Measurements from ENCODE around the gene KLHL36.

Gene KLHL36

DNA sequence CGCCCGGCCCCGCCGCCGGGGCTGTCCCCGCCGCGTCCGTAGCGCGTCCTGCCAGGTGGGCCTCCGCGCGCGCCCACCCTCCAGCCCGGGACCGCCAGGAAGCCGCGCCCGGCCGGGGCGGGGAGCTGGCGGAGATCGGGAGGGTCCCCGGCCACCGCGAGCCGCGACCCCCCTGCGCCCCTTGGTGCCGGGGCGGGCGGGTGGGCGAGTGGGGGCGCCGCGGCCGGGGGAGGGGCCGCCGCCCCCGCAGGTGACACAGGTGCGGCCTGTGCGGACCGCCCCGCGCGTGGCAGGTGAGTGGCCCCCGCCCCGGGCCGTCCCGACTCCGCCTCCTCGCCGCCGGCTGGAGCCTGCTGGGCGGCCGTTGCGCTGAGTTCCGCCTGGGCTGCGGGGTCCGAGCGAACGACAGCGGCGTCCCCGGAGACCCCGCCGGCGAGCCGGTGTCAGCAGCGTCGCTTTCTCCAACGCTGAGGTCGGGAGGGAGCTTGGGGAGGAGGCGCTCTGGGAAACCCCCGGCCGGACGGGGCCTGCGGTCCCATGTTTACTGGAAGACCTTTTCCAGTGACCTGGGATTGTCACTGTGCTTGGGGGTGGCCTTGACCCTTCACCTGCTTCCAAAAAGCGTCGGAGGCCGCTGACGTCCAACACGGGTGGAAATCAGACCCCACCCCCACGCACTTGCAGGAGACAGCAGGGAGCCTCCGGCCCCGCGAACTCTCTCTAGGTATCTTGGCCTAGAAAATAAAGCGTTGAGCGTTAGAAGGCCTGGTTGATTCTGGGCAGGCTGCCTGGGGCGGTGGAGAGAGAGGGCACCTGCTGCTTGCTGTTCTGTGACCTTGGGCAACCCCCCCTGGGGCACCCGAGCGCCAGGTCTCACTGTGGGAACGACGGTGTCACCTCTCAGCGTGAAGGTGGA, 542 bp downstream of the KLHL36 start:
- DNase-seq = no peak

DNA sequence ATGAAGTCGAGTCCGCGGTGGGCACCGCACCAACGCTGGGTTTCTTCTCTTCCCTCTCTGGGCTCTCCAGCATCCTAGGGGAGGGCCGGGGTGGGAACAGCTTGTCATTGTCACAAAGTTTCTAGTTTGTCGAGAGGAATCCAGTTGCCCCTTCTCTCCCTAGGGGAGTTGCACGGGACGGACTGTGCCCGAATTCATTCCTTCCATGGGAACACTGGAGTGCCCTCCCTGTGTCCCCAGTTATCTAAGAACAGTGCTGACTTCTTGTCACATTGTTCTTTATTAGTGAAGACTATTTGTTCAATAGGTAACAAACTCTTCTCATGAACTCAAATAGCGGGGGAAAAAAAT, 1.2 kb downstream of the KLHL36 start:
- no peak for DNase-seq

DNA sequence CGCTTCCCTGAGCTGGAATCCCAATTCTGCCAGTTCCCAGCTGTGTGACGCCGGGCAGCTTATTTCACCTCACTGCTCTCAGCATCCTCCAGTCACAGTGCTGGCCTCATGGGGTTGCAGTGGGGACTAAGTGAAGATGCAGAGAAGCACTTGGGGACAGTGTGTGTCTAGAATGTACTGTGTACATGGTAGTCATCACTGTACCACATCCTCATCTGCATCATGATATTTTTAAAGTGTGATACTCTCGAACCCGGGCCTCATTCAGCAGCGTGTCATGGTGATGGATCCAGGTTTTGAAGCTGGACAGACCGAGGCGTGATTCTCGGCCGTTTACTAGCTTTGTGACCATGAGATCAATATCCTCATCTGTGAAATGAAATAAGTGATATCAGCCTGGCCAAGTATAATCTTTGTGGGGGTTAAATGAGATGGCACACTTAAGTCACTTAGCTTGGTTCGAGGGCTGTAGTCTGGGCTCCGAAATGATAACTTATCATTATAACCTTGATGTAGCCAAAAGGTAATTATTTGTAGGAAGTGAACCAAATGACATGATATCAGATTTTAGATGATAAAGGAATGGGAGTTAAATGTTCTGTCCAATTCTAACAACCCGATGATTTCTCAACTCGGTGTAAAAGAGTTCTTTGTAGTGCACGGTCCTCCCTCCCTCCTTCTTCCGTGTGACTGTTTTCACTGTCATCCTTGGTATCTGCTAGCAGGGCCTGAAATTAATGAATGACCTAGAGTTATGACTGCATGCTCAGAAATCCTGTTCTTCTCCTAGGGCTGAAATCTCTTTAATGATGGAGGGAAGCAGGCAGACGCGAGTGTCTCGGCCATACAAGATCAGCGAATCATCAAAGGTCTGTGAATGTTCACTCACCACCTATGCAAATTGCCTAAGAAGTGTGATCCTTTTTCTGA, 2.0 kb downstream of the KLHL36 start:
- no peak for DNase-seq

DNA sequence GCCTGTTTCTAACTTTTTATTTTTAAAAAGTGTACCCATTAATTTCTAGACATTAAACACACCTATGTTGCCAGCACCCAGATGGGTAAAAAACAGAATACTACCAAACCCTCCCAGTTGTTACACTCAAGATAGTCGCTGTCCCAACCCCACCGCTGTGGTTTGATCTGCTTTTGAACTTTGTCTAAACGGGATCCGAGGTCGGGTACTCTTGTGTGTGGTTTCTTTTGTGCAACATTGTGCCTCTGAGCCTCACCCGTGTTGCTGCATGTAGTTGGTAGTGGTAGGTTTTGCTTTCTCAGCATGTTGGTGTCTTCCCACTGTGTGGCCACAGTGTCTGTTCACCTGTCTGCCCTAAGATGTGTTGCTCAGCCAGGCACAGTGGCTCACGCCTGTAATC, 4.3 kb downstream of the KLHL36 start:
- no peak for DNase-seq

DNA sequence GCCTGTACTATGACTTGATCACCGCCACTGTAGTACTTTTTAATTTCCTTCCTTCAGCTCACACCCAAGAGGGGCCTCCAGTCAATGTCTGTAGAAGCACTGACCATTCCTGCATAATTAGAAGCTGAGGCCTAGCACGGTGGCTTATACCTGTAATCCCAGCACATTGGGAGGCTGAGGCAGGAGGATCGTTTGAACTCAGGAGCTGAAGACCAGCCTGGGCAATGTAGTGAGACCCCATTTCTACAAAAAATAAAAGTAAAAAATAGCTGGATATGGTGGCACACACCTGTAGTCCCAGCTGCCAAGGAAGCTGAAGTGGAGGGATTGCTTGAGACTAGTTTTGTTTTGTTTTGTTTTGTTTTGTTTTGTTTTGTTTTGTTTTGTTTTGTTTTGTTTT, 5.9 kb downstream of the KLHL36 start:
- DNase-seq = no peak

DNA sequence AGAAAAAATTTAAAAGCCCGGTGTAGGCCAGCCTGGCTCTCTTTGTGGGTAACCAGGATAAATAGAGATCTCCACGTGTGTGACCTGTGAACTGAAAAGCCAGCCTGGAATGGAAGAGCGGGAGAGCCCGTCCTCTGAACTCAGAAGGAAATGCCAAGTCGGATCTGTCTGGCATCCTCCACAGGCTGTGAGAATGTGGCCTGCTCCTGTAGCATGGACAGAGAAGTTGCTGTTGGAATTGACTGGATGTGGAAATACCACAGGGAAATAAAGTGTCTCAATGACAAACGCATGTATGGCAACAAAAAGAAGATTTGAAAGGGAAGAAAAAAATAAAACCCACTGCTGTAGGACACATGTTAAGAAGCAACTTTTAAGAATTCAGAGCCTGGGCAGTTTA, 6.7 kb downstream of the KLHL36 start:
- DNase-seq = no peak

DNA sequence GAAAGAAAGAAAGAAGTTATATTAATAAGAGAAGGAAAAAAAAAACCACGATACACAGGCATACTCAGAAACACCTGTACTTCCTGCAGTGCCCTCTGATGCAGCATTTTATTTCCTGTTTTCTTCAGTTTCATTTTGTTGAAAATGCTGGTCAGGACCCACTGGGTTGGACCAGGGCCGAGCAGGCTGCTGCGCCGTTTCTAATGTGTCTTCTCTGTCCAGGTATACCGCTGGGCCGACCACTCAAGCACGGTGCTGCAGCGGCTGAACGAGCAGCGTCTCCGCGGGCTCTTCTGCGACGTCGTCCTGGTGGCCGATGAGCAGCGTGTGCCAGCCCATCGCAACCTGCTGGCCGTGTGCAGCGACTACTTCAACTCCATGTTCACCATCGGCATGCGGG, 8.3 kb downstream of the KLHL36 start:
- no peak for DNase-seq

DNA sequence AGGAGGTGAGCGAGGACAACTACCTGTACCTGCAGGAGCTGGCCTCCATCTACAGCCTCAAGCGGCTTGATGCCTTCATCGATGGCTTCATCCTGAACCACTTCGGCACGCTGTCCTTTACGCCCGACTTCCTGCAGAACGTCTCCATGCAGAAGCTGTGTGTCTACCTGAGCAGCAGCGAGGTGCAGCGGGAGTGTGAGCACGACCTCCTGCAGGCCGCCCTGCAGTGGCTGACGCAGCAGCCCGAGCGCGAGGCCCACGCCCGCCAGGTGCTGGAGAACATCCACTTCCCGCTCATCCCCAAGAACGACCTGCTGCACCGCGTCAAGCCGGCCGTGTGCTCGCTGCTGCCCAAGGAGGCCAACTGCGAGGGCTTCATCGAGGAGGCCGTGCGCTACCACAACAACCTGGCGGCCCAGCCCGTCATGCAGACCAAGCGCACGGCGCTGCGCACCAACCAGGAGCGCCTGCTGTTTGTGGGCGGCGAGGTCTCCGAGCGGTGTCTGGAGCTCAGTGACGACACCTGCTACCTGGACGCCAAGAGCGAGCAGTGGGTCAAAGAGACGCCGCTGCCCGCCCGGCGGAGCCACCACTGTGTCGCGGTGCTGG, 9.0 kb downstream of the KLHL36 start:
- no peak for DNase-seq

DNA sequence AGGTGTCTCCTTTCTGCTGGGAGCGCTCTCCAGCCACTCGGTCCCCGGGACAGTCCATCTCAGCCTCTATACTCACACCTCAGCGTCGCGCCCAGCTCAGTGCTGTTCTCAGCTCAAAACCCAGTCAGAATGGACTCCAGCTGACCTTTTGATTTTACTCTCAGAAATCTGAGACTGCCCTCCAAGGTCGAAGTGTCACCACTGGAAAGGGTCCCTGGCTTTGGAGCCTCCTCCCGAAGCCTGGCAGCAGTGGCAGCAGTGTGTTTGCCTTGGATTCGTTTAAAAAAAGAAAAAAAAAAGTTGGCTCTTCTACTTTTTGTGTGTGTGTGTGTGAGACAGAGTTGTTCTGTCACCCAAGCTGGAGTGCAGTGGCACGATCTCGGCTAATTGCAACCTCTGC, 10.4 kb downstream of the KLHL36 start:
- no peak for DNase-seq

DNA sequence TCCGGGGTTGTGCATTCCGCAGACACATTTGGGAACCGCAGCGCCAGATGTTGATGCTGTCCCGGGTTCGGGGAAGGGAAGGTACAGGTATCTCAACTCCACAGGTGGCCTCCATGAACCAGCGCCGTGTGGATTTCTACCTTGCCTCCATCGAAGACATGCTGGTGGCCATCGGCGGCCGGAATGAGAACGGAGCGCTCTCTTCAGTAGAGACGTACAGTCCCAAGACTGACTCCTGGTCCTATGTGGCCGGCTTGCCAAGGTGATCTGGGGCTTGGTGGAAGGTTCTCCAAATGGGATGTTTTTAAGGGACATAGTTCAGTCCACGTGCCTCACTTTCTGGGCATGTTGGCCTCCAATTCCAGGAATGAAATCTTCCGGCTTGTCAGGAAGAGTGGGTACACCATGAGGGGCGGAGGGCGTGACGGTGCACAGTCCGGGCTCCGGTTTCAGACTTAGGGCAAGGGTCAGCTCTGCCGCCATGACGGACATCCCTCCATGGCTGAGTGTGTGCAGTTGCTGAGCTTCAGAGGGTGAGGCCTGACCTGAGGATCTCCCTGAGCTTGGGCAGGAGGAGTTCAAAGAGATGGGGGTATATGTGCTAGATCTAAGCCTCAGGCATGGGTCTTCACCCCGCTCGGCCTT, 11.5 kb downstream of the KLHL36 start:
- no peak for DNase-seq

DNA sequence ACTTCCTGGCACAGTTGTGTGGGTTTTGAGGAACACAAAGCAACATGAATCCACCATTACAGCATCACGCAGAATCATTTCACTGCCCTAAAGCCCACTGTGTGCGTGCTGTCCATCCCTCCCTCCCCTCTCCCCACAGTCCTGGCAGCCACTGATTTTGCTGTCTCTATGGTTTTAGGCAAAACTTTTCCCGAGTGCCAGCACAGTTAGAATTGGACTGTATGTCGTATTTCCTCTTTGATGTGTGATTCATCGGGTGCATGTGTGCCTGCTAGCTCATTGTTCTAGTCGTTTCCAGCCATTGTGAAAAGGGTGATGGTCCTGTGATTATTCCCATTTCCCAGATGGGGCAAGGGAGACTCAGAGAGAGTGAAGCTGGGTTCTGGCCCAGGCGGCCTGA, 12.7 kb downstream of the KLHL36 start:
- DNase-seq = no peak

DNA sequence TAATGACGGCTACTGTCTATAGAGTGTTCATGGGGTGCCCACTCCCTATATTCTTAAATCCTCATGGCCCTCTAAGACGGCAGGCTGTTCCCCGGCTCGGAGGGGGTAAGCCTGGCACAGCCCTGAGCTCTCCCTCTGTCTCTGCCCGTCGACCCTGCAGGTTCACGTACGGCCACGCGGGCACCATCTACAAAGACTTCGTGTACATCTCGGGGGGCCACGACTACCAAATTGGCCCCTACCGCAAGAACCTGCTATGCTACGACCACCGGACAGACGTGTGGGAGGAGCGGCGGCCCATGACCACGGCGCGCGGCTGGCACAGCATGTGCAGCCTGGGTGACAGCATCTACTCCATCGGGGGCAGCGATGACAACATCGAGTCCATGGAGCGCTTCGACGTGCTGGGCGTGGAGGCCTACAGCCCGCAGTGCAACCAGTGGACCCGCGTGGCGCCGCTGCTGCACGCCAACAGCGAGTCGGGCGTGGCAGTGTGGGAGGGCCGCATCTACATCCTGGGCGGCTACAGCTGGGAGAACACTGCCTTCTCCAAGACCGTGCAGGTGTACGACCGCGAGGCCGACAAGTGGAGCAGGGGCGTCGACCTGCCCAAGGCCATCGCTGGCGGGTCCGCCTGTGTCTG, 13.2 kb downstream of the KLHL36 start:
- DNase-seq = no peak

DNA sequence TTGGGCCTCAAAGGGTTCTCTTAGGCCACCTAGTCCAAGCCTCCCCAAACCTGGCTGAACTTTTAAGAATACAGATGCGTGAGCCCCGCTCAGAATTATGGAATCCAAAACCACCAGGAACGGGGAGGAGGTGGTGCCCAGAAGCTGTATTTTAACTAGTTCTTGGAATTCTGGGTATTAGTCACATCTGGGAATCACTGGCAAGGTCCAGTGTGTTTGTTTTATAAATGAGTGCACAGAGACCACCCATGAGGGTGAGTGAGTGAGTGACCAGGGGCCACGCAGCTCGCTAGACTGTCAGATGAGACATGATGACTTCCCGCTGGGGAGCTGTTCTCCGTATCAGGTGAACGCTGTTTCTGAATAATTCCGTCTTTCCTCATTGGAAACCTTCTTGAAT, 14.2 kb downstream of the KLHL36 start:
- no peak for DNase-seq

DNA sequence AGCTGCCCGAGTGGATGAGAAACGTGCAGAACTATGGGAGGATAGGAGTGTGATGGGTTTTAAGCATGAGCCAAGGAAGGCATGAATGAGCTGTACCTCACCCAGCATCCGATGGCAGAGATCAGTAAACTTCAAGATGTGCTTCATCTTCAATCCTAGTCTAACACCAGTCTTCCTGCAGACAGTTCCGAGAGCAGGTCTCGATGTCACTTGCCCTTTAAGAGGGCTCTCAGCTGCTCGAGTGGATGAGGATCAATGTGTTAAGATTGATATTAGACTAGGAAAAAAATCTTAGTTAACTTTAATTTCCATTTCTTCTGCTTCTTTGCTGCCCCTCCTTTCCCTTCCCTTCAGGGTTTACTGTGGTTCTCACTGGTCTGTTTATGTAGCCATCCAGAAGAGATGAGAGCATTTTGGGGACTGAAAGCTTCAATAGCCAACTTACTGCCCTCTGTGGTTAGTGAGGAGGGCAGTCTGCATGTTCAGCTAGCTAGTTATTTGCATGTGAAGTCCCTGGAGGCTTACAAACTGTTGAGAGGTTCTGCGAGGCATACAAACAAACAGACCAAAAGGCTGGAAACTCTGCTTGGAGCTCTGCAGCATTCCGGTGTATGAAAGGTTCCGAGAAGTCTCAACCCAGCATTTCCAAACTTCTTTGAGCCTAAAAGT, 15.3 kb downstream of the KLHL36 start:
- DNase-seq = no peak

DNA sequence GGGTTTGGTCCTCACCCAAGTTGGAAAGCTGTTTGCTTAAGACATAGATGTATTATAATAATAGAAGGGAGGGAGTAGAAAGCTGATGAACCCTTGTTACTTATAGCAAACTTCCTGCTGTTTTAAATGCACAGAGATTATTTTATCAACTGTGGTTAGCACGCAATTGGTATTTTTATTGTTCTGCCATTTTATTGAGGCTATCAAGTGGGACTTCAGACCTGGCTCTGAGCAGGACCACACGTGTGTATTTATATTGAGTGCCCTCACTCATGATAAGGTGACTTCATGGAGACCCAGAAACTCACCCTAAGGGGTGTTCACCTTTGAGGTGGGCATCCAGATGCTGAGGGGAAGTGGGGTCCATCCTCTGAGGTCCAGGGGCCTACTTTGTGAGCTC, 17.0 kb downstream of the KLHL36 start:
- DNase-seq = no peak

DNA sequence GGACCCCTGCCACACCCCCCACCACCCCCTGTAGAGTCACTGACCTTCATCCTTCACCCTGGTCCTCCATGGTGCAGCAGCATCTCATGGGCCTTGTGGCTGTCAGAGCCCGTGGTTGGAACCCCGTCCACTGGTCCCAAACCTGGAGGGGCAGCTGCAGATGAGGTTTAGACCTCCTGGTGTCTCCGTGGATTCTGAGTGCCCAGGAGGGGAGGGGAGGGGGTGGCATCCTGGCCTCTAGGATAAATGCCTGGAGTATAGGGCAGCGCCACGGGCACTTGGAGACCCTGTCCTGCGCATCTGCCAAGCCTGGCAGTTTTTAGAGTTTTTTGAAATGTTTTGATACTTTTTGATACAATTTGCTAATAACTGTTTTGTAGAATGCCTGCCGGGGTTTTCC, 17.5 kb downstream of the KLHL36 start:
- no peak for DNase-seq

DNA sequence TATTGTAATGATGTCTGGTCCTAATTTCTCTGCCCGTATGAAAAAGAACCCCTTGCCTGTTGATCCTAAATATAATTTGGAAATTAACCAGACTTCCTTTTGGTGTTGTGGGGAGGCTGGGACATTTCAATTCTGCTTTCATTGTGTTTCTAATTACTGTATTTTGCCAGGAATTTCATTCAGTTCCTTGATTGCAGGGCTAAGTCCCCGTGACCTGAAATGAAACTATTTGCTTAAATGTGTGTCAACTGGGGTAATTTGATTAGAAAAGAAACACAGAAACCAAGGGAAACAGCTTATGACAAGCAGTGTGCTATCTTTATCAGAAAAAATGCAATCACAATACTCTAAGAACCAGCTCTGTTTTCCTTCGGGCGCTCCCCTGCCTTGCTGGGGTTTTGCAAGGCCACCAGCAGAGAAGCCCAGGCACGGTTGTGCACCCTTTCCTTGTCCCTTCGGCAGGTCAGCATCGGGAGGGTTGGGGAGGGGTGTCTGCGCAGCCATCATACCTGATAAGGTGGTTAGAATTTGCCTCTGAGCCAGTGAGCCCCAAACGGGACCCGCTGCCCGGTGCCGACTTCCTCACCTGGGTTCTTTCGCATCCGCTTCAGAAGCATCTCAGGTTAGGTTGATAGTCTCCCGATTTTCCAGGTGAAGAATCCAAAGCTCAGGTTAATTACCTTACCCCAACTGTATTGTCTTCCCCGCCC, 19.4 kb downstream of the KLHL36 start:
- no peak for DNase-seq

DNA sequence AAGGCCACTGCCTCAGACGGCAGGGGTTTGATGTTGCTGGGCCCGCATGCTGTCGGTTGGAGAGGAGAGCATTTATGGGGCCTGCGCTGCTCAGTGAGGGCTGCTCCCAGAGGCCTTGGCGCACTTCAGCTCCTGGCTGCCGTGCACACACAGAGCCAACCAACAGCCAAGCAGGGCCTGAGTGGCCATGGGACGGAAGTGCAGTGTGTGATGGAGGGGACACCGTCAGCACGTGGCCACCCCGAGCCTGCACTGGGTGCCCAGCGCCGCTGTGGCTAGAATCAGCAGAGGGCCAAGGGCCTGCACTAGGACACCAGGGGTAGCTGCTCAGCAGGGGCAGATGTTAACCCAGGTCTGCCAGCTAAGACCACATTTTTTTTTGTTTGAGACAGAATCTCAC, 21.8 kb downstream of the KLHL36 start:
- no peak for DNase-seq

DNA sequence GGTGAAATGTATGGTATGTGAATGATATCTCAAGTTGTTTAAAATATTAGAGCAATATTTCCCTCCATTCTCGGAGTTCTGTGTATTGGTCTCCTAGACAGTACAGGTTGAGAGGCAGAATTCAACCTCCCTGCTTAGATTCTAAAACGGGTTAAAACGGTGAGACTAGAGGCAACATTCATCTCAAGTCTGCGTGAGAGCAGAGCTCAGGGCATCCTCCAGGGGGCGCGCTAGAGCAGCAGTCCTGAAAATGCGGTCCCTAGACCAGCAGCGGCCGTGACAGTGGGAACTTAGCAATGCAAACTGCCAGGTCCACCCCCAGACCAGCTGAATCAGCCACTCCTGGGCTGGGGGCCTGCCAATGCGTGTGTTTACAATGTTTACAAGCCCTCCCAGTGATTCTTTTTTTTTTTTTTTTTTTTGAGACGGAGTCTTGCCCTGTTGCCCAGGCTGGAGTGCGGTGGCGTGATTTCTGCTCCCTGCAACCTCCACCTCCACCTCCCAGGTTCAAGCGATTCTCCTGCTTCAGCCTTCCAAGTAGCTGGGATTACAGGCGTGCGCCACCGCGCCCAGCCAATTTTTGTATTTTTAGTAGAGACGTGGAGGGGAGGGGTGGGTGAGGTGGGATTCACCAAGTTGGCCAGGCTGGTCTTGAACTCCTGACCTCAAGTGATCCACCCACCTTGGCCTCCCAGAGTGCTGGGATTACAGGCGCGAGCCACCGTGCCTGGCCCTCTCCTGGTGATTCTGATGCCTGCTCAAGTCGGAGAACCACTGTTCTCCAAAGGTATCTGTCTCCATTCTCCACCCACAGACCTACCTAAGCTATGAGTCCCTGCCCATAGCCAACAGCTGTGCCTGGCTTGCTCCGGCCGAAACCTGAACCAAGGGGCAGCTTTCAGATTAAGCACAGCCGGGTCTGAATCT, 24.2 kb downstream of the KLHL36 start:
- DNase-seq = no peak

DNA sequence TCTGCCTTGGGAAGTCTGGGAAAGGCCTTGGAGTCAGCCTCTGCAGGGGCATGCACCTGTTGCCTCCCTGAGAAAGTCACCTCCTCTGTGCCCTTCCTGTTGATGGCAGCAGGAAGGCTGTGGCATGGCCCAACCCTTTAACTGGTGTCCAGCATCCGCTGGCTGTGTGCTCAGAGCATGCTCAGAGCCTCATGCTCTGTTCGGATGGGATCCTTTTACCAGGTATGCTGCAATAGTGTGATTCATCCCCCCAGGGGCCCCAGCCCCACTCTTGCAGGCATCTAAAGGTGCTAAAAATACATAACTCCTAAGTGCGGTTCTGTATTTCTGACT, 24.9 kb downstream of the KLHL36 start:
- no peak for DNase-seq
